ENCODE results near the gene DSCAML1. TPM values are rescaled to one million over a fixed set of nuclear protein-coding genes. Genes with fewer than 3 reads are reported as not detected.

DSCAML1 gene
- total RNA-seq, 1 donor from 2014 or later: not detected

DNA sequence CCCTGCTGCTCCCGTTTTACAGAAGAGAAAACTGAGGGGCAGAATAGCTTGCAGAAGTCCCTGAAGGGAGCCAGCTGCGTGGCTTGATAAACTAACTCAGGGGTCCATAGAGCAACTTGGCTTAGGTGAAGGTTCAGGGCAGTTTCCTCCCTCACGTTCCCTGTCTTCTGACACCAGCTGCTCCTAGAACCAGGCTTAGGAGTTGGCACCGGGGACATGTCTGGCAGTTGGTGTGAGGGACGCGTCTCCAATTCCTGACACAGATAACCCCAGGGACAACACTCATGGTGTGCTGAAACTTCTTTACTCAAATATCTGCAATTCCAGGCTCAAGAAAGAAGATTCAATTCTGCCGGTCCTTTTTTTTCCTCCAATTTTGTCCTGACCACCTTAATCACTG, 85.7 kb downstream of the DSCAML1 start:
- intact Hi-C loops (cut with DNase I): no loop called here
- DNase-seq (ENCODE audit: low spot score in 2 of 2): no peak
- Histone ChIP-seq H3K9me3 (peaks cover 0 to 3% of the 10 kb centered on the region in 2 donors), H3K36me3 (no peaks in the 10 kb centered on the region), H3K4me1 (no peaks in the 10 kb centered on the region), H3K27ac (no peak overlapping the region), H3K4me3 (no peak overlapping the region), H3K27me3 (no peaks in the 10 kb centered on the region)
- TF ChIP-seq CTCF (IDR thresholded peaks at IDR 0.05): no peak

DNA sequence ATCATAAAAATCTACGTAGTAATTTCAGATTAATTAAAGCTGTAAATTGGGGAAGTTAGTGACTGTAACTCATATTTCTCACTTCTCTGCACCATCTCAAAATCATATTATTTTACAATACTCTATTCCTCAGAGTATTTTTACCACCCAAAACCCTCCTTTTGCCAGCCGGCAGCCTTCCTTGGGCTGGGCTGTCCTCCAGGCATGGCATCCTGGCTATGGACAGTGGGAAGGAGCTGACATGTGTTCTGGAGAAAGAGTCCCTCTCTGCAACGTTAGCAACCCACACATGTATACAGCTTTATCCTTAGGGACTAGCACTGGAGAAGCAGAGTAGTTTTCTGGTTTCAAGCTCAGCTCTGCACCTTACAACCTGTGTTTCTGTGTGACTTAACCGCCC, 86.8 kb downstream of the DSCAML1 start:
- Histone ChIP-seq H3K27me3 (no peaks in the 10 kb centered on the region), H3K9me3 (peaks cover 0 to 3% of the 10 kb centered on the region in 2 donors), H3K27ac (no peak overlapping the region), H3K36me3 (no peaks in the 10 kb centered on the region), H3K4me3 (no peak overlapping the region), H3K4me1 (no peaks in the 10 kb centered on the region)
- DNase-seq (ENCODE audit: low spot score in 2 of 2): no peak
- intact Hi-C loops (cut with DNase I): no loop called here
- TF ChIP-seq CTCF (IDR thresholded peaks at IDR 0.05): no peak

DNA sequence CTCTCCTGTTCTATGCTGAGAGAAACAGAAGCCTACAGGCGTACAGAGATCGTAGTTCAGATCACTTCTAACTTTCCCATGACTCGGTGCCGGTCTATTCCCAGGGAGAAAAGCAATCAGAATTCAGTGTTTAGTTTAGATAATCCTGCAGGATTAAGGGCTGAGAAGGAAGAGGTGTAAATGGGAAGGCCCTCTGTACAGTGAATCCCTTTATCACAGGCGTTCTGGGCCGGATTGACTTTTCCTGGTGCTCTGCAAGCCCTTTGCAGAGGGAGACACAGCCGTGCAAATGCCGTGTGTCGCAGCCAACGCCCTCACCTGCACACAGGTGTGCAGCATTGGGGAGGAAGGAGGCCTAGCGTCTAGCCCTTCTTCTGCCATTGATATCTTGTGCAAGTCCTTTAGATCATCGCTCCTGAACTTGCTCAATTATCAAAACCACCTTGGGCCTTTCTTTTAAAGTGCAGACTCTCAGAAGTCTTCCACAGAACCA, 90.6 kb downstream of the DSCAML1 start:
- intact Hi-C loops (cut with DNase I): no loop called here
- Histone ChIP-seq H3K4me3 (no peak overlapping the region), H3K27me3 (no peaks in the 10 kb centered on the region), H3K9me3 (peaks cover 0 to 3% of the 10 kb centered on the region in 2 donors), H3K27ac (no peak overlapping the region), H3K36me3 (no peaks in the 10 kb centered on the region), H3K4me1 (no peaks in the 10 kb centered on the region)
- DNase-seq (ENCODE audit: low spot score in 2 of 2): no peak
- TF ChIP-seq CTCF (IDR thresholded peaks at IDR 0.05): no peak

GRCh38 chr11:117705866-117706265, 91.2 kb downstream of the DSCAML1 start:
- Histone ChIP-seq H3K27ac (no peak overlapping the region), H3K4me3 (no peak overlapping the region), H3K9me3 (peaks cover 0 to 3% of the 10 kb centered on the region in 2 donors), H3K36me3 (no peaks in the 10 kb centered on the region), H3K27me3 (no peaks in the 10 kb centered on the region), H3K4me1 (no peaks in the 10 kb centered on the region)
- intact Hi-C loops (cut with DNase I): no loop called here
- DNase-seq (ENCODE audit: low spot score in 2 of 2): no peak
- no peak for TF ChIP-seq CTCF (IDR thresholded peaks at IDR 0.05)

DNA sequence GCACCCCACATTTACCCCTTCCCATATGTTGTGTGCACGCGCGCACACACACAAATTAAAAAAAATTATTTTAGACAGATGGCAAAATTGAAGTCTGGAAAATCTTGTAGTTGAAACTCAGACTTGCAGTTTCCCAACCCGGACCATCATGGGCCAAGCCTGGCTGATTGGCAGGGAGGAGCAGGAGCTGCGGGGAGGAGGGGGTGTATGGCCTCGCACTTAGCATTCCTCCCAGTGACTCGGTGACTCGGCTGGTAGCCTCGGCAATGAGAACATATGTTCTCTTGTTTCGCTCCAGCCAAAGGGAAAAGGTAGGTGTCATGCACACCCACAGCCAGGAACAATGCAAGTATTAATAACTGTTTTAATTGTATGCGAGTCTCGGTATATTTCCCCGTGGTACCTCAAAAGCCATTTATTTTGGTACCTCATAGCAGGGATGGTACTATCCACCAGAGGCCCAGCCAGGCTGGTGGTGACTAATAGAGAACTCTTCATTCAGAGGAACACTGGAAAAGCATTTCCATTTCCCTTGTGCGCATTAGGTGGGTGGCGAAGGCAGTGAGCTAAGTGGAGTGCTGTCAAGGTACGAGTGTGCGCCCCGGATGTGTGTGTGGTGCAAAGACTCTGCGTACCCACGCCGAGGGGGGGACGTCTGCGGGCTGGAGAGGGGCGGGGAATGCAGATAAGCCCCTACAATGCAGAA, 92.5 kb downstream of the DSCAML1 start:
- Histone ChIP-seq H3K36me3 (no peaks in the 10 kb centered on the region), H3K27me3 (no peaks in the 10 kb centered on the region), H3K9me3 (peaks cover 0 to 3% of the 10 kb centered on the region in 2 donors), H3K4me3 (no peak overlapping the region), H3K4me1 (no peaks in the 10 kb centered on the region), H3K27ac (no peak overlapping the region)
- DNase-seq (ENCODE audit: low spot score in 2 of 2): no peak
- intact Hi-C loops (cut with DNase I): no loop called here
- TF ChIP-seq CTCF (IDR thresholded peaks at IDR 0.05): no peak

All from ascending aorta (tissue), 2 donors.